GM13976 (cell line): ENCODE measurements around the gene CTBP2.

Source experiments
- DNase-seq: peaks from one replicate; pipeline ENCODE4 v3.0.0; 2012; ENCODE audit warnings: low spot score
- CTCF ChIP-seq: IDR thresholded peaks from 2 replicates; pipeline ENCODE4 v1.5.1; 2012; ENCODE audit warnings: borderline replicate concordance, mild to moderate bottlenecking; ENCODE audit not compliant: insufficient read depth; ENCODE audit errors: extremely low read depth, missing control alignments, control extremely low read depth
- in situ Hi-C: fragments of 300-500 bp; cut with MboI; formaldehyde crosslinking; loops from one replicate; pipeline ENCODE4 v1.12.0; 2022; ENCODE audit warnings: low sequenced_read_pairs, mixed read lengths, inconsistent platforms; ENCODE audit not compliant: unreplicated experiment

CTBP2 gene

GRCh38 chr10:125063256-125063925 is 97.0 kb downstream of the CTBP2 start:
- in situ Hi-C loops: no loop called here
- no peak for TF ChIP-seq CTCF
- DNase-seq: no peak

- no peak for DNase-seq
- in situ Hi-C loops: no loop called here
- no peak for TF ChIP-seq CTCF
Measured at GRCh38 chr10:125062914-125063230, 97.5 kb downstream of the CTBP2 start.

GRCh38 chr10:125062227-125062913 is 98.0 kb downstream of the CTBP2 start:
- no peak for DNase-seq
- in situ Hi-C loops: no loop called here
- no peak for TF ChIP-seq CTCF

GRCh38 chr10:125061557-125062226 is 98.7 kb downstream of the CTBP2 start:
- DNase-seq: peak; percentile 66
- TF ChIP-seq CTCF: no peak
- in situ Hi-C loops: no loop called here

GRCh38 chr10:125060826-125061556 is 99.4 kb downstream of the CTBP2 start:
- DNase-seq: peak; percentile 55
- TF ChIP-seq CTCF: peak; percentile 42
- in situ Hi-C loops: no loop called here

GRCh38 chr10:125060482-125060825 is 99.9 kb downstream of the CTBP2 start:
- no peak for TF ChIP-seq CTCF
- DNase-seq: no peak
- in situ Hi-C loops: no loop called here
